Adrenal gland (tissue), 12 donors: ENCODE data around the gene NHSL2. TPM values are rescaled to one million over a fixed set of nuclear protein-coding genes. Genes with fewer than 3 reads are reported as not detected.

Source experiments
- DNase-seq, 7 donors: peaks; one replicate each; pipeline ENCODE4 v3.0.0-alpha.2; 2019 to 2020
- H3K27ac ChIP-seq, 5 donors: fragments of 200-600 bp; sonication (generic) in 4 of 5; 1 replicate in 3 of 5; 2 replicates in 2 of 5; pipeline versions ENCODE4 v1.5.1 to v1.8.0; 2016 to 2020; ENCODE audit warnings: mild to moderate bottlenecking in 1 of 5
- H3K27me3 ChIP-seq: fragments of 200-600 bp; 2 replicates; pipeline ENCODE4 v1.8.0; 2021
- H3K36me3 ChIP-seq, 2 donors: fragments of 200-600 bp; replicated peaks in 1 of 2; 1 replicate in 1 of 2; 2 replicates in 1 of 2; pipeline versions ENCODE4 v1.5.1 to v1.8.0; 2018 to 2022
- H3K4me1 ChIP-seq, 2 donors: fragments of 200-600 bp; replicated peaks in 1 of 2; 1 replicate in 1 of 2; 2 replicates in 1 of 2; pipeline versions ENCODE4 v1.5.1 to v1.8.0; 2018 to 2021
- H3K4me3 ChIP-seq, 4 donors: fragments of 200-600 bp; sonication (generic) in 3 of 4; one replicate each; pipeline ENCODE4 v1.5.1; 2016 to 2018
- H3K9me3 ChIP-seq, 3 donors: fragments of 200-600 bp; sonication (generic) in 1 of 3; replicated peaks in 1 of 3; 1 replicate in 2 of 3; 2 replicates in 1 of 3; pipeline versions ENCODE4 v1.5.1 to v1.8.0; 2016 to 2021
- POLR2A ChIP-seq, 2 donors: fragments of 450-650 bp; IDR thresholded peaks; one replicate each; pipeline ENCODE4 v1.6.1; 2017; ENCODE audit warnings: antibody characterized with exemption in 2 of 2, mild to moderate bottlenecking in 2 of 2, moderate library complexity in 1 of 2
- WGBS, 4 donors: extraction: QIAGEN DNeasy Blood & Tissue Kit in 2 of 4; methylation state at CpG; one replicate each; pipeline versions ENCODE4 v1.1.5 to v1.1.7; 2013 to 2017; 5-methylcytosine and 5-hydroxymethylcytosine counted together
- intact Hi-C, 2 donors: fragments of 100-400 bp; cut with DNase I; formaldehyde crosslinking; loops; one replicate each; pipeline versions ENCODE4 v1.14.1 to v1.15.0; 2022 to 2023
- polyA plus RNA-seq, 3 donors: library from polyadenylated mRNA; stranded (reverse); fragments of 200-250 nt in 2 of 3; fragments of 350-450 nt in 1 of 3; fragmentation: Illumina TruSeq in 1 of 3; extraction: RNeasy Lipid Tissue Mini Kit (QIAGEN cat#74804) in 1 of 3; gene quantifications; one replicate each; pipeline ENCODE4 v1.2.3, GENCODE V29; 2013 to 2014
- total RNA-seq, 9 donors: library from RNA; depleted of rRNA in 4 of 9; stranded (reverse); fragments of >200 nt in 4 of 9; fragments of 120-200 nt in 1 of 9; fragmentation: NEBNext Ultra II Directional in 1 of 9; extraction: Animal tissue kit (Norgen Biotek cat#: 25700) in 1 of 9; gene quantifications; one replicate each; pipeline versions ENCODE4 v1.1.0 to v1.2.4, GENCODE V29; 2013 to 2023
- TF ChIP-seq, protein P1 (sequence below), 6 experiments: fragments of 450-650 bp in 4 of 6; fragments of 200-600 bp in 2 of 6; sonication (generic) in 1 of 6; IDR thresholded peaks; 1 replicate in 5 of 6; 2 replicates in 1 of 6; pipeline versions ENCODE4 v1.5.1 to v1.8.0; 2016 to 2021; ENCODE audit warnings: antibody characterized with exemption in 6 of 6, mild to moderate bottlenecking in 2 of 6, moderate library complexity in 1 of 6
- donor health status: healthy with polysubstance abuse.
- donor health status: Bipolar disorder and iron deficiency.
- donor health status: DM: yes; HTN: yes; CAD: no.
- donor health status: DM: no; HTN: no; CAD: no.
- donor health status: DM: no; HTN: no; CAD: no.
- donor health status: DM: yes; HTN: yes; CAD: no.

The NHSL2 gene
- total and polyA plus RNA-seq, 12 donors = 1.3 to 18.2 (median 4.8) TPM

DNA sequence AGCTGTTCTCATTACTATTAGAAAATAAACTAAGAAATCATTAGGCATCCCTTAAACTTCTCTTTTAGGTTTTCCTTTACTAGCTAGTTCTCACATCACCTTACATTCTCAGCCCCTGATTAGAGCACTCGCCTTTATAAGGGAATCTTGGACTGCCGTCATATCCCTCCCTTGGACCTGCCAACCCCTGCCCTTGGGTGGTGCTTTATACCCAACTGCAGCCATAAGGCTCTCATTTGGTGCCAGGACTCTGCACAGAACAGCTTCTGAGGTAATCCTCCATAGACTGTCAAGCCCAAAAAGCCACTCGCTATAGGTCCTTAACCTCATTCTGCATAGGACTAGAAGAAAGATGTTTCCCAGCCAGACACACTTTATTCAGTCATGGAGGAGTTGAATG is 67.5 kb downstream of the NHSL2 start:
- H3K4me1 ChIP-seq = no peaks in the 10 kb centered on the region
- no peaks in the 10 kb centered on the region for H3K9me3 ChIP-seq
- TF ChIP-seq, protein P1, sequence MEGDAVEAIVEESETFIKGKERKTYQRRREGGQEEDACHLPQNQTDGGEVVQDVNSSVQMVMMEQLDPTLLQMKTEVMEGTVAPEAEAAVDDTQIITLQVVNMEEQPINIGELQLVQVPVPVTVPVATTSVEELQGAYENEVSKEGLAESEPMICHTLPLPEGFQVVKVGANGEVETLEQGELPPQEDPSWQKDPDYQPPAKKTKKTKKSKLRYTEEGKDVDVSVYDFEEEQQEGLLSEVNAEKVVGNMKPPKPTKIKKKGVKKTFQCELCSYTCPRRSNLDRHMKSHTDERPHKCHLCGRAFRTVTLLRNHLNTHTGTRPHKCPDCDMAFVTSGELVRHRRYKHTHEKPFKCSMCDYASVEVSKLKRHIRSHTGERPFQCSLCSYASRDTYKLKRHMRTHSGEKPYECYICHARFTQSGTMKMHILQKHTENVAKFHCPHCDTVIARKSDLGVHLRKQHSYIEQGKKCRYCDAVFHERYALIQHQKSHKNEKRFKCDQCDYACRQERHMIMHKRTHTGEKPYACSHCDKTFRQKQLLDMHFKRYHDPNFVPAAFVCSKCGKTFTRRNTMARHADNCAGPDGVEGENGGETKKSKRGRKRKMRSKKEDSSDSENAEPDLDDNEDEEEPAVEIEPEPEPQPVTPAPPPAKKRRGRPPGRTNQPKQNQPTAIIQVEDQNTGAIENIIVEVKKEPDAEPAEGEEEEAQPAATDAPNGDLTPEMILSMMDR (IDR thresholded peaks at IDR 0.05) = no peak
- no peak for TF ChIP-seq POLR2A (IDR thresholded peaks at IDR 0.05)
- no peak for DNase-seq
- no peaks in the 10 kb centered on the region for H3K36me3 ChIP-seq
- H3K27me3 ChIP-seq = peaks cover 7% of the 10 kb centered on the region
- 80 to 84% (median 82%) methylated on average over 2 to 3 of the region's 3 CpGs for WGBS, 4 donors
- H3K27ac ChIP-seq = no peak overlapping the region
- H3K4me3 ChIP-seq = no peak overlapping the region
- intact Hi-C loops = no loop called here

DNA sequence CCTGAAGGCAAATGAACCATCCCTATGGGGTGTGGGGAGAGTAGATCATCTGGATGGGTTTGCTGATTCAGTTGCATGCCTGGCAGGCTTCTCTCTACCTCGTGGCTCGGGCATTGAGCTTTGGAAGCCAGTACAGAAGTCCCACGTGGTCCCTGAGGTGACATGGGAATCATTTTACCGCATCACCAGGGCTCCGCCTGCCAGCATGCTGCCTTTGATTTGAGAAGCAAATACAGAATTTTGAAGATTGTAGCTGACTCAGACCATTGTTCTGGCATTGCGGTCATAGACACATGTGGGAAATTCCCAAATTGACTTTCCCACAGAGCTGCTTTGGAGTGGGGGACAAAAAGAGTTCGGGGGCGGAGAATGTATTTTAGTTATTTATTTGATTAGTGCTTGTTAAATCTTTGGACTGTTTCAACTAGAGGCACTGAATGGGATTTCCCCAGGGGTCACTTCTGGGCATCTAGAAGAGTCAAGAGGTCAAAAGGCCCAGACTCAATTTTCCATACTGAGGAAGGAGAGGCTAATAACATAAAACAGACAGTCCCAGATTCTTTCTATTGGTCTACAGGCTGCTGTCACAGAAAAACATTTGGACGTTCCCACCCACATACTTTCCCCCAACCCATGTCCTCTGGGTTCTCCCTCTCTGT is 79.3 kb downstream of the NHSL2 start:
- H3K36me3 ChIP-seq = no peaks in the 10 kb centered on the region
- intact Hi-C loops = no loop called here
- 63 to 66% (median 64%) methylated on average over 5 to 9 of the region's 9 CpGs for WGBS, 4 donors
- no peak overlapping the region for H3K27ac ChIP-seq
- TF ChIP-seq, protein P1 (IDR thresholded peaks at IDR 0.05) = no peak
- no peak for TF ChIP-seq POLR2A (IDR thresholded peaks at IDR 0.05)
- peaks cover 3% of the 10 kb centered on the region for H3K27me3 ChIP-seq
- no peak overlapping the region for H3K4me3 ChIP-seq
- no peak for DNase-seq
- no peaks in the 10 kb centered on the region for H3K4me1 ChIP-seq
- no peaks in the 10 kb centered on the region for H3K9me3 ChIP-seq

DNA sequence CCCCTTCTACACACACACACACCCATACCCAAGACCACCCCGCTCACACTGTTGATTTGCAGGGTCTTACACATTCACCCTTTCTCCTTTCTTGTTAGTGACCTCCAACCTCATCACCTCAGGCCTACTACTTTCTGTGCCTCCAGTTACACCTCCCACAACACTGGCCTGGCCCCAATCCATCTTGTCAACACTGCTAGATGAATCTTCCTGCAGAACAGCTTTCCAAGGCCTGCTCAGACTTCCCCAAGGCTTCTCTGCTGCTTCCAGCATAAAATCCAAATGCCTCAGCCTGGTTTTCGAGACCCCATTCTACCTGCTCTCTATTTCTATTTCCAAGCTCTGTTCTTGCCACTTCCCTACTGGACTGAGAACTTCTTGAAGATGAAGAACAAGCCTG is 79.9 kb downstream of the NHSL2 start:
- H3K4me1 ChIP-seq = no peaks in the 10 kb centered on the region
- intact Hi-C loops = no loop called here
- DNase-seq = no peak
- peaks cover 3% of the 10 kb centered on the region for H3K27me3 ChIP-seq
- H3K9me3 ChIP-seq = no peaks in the 10 kb centered on the region
- 79 to 93% (median 81%) methylated on average over 2 of the region's 2 CpGs for WGBS, 4 donors
- no peak overlapping the region for H3K27ac ChIP-seq
- TF ChIP-seq, protein P1 (IDR thresholded peaks at IDR 0.05) = no peak
- no peak for TF ChIP-seq POLR2A (IDR thresholded peaks at IDR 0.05)
- H3K36me3 ChIP-seq = no peaks in the 10 kb centered on the region
- H3K4me3 ChIP-seq = no peak overlapping the region

DNA sequence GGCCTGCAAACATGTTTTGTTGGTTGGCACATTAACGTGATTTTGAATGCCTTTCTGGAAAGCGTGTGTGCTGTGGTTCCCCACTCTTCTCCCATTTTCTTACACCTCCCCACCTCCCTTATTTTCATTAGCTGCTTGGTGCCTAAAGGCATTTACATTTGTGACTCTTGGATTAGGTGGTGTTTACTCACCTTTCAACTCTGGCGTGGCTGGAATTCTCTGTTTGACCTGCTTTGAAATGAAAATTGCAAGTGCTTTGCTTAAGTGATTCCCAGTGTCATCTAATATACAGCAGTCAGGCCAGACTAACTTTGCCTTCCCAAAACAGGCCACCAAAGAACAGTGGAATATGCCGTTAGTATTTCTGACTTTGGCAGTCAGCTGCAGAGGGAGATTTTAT is 80.5 kb downstream of the NHSL2 start:
- H3K27ac ChIP-seq = no peak overlapping the region
- intact Hi-C loops = no loop called here
- H3K4me3 ChIP-seq = no peak overlapping the region
- no peak for TF ChIP-seq POLR2A (IDR thresholded peaks at IDR 0.05)
- TF ChIP-seq, protein P1 (IDR thresholded peaks at IDR 0.05) = no peak
- 68 to 93% (median 85%) methylated on average over 4 of the region's 4 CpGs for WGBS, 4 donors
- no peaks in the 10 kb centered on the region for H3K9me3 ChIP-seq
- H3K4me1 ChIP-seq = no peaks in the 10 kb centered on the region
- no peaks in the 10 kb centered on the region for H3K36me3 ChIP-seq
- H3K27me3 ChIP-seq = peaks cover 3% of the 10 kb centered on the region
- no peak for DNase-seq
